Psoas muscle (tissue), 8 donors: ENCODE data around the gene OR10G7. TPM values are rescaled to one million over a fixed set of nuclear protein-coding genes. Genes with fewer than 3 reads are reported as not detected.

Source experiments
- ATAC-seq, 4 donors: fragments of 200-7000 bp; cut with Tn5 transposase; one replicate each; pipeline ENCODE4 v1.9.1; 2020; ENCODE audit warnings: moderate library complexity in 3 of 4, mild to moderate bottlenecking in 2 of 4
- DNase-seq, 2 donors: peaks; one replicate each; pipeline ENCODE4 v3.0.0-alpha.2; 2020
- H3K27ac ChIP-seq: fragments of 200-600 bp; one replicate; pipeline ENCODE4 v1.8.0; 2022
- H3K27me3 ChIP-seq, 3 donors: fragments of 200-600 bp in 1 of 3; one replicate each; pipeline versions ENCODE4 v1.6.1 to v1.8.0; 2013 to 2022; ENCODE audit warnings: low read length in 2 of 3, mild to moderate bottlenecking in 2 of 3, moderate library complexity in 1 of 3; ENCODE audit not compliant: insufficient read depth in 3 of 3
- H3K36me3 ChIP-seq, 2 donors: fragments of 200-600 bp in 1 of 2; one replicate each; pipeline versions ENCODE4 v1.6.1 to v1.8.0; 2013 to 2022; ENCODE audit warnings: low read depth in 1 of 2, mild to moderate bottlenecking in 1 of 2, moderate library complexity in 1 of 2; ENCODE audit not compliant: insufficient read depth in 1 of 2
- H3K4me1 ChIP-seq: fragments of 200-600 bp; one replicate; pipeline ENCODE4 v1.8.0; 2022
- H3K4me3 ChIP-seq: fragments of 200-600 bp; one replicate; pipeline ENCODE4 v1.8.0; 2022; ENCODE audit warnings: mild to moderate bottlenecking
- H3K9me3 ChIP-seq: fragments of 200-600 bp; one replicate; pipeline ENCODE4 v1.8.0; 2022
- WGBS, 3 donors: extraction: QIAGEN DNeasy Blood & Tissue Kit; methylation state at CpG; one replicate each; pipeline versions ENCODE4 v1.1.6 to v1.1.7; 2013; 5-methylcytosine and 5-hydroxymethylcytosine counted together
- intact Hi-C, 2 donors: fragments of 100-400 bp; cut with DNase I; formaldehyde crosslinking; loops; one replicate each; pipeline versions ENCODE4 v1.11.0 to v1.14.2; 2022
- polyA plus RNA-seq, 3 donors: library from polyadenylated mRNA; stranded (reverse); fragments of 200-250 nt; gene quantifications; one replicate each; pipeline ENCODE4 v1.2.3, GENCODE V29; 2013
- total RNA-seq, 4 donors: library from RNA; stranded (reverse); fragmentation: NEBNext Ultra II Directional in 2 of 4; extraction: Animal tissue kit (Norgen Biotek cat#: 25700) in 2 of 4; gene quantifications; one replicate each; pipeline versions ENCODE4 v1.2.1 to v1.2.4, GENCODE V29; 2021 to 2023
- TF ChIP-seq, protein P1 (sequence below): fragments of 200-600 bp; IDR thresholded peaks from one replicate; pipeline ENCODE4 v1.8.0; 2022; ENCODE audit warnings: antibody characterized with exemption
- donor health status: healthy with polysubstance abuse.
- donor health status: DM: no; HTN: no; CAD: no; lungs with moderate emphysema.
- donor health status: Bipolar disorder and iron deficiency.
- donor health status: healthy.
- donor health status: DM: yes; HTN: yes; CAD: no.
- donor health status: DM: no; HTN: no; CAD: no.
- donor health status: DM: no; HTN: no; CAD: no.
- donor health status: DM: yes; HTN: yes; CAD: no.

The OR10G7 gene
- total and polyA plus RNA-seq, 7 donors, result not detected

DNA sequence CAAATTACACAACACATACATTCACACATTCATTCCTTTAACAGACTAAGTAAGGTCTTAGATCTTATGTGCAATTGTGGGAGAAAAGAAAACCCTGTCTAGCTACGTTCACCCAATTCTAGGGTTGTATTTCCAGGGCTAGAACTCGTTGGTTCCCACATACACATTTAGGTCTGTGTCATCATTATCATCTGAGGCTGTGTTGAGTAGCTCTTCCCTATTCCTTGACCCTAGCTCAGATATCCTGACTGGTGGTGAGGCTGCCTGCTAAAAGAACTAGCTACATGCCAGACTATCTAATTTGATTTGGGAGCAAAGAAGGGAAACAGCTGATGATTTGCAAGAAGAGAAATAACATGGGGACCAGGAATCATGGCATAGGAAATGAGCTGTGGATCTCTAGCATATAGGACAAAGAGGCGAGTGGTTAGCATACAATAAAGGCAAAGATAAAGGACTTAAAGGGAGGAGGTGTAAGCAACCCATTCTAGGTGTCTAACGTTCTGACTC, 27.5 kb upstream of the OR10G7 start:
- TF ChIP-seq, protein P1, sequence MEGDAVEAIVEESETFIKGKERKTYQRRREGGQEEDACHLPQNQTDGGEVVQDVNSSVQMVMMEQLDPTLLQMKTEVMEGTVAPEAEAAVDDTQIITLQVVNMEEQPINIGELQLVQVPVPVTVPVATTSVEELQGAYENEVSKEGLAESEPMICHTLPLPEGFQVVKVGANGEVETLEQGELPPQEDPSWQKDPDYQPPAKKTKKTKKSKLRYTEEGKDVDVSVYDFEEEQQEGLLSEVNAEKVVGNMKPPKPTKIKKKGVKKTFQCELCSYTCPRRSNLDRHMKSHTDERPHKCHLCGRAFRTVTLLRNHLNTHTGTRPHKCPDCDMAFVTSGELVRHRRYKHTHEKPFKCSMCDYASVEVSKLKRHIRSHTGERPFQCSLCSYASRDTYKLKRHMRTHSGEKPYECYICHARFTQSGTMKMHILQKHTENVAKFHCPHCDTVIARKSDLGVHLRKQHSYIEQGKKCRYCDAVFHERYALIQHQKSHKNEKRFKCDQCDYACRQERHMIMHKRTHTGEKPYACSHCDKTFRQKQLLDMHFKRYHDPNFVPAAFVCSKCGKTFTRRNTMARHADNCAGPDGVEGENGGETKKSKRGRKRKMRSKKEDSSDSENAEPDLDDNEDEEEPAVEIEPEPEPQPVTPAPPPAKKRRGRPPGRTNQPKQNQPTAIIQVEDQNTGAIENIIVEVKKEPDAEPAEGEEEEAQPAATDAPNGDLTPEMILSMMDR, result no peak
- peaks cover 0 to 25% (median 0%) of the 10 kb centered on the region in 3 donors for H3K27me3 ChIP-seq
- no peak overlapping the region for H3K4me3 ChIP-seq
- DNase-seq (no peak), ATAC-seq (no peak)
- H3K27ac ChIP-seq, result no peak overlapping the region
- H3K9me3 ChIP-seq, result no peaks in the 10 kb centered on the region
- intact Hi-C loops, result no loop called here
- WGBS, 3 donors, result 65 to 77% (median 70%) methylated on average over 4 of the region's 4 CpGs
- H3K36me3 ChIP-seq, result no peaks in the 10 kb centered on the region
- no peaks in the 10 kb centered on the region for H3K4me1 ChIP-seq

DNA sequence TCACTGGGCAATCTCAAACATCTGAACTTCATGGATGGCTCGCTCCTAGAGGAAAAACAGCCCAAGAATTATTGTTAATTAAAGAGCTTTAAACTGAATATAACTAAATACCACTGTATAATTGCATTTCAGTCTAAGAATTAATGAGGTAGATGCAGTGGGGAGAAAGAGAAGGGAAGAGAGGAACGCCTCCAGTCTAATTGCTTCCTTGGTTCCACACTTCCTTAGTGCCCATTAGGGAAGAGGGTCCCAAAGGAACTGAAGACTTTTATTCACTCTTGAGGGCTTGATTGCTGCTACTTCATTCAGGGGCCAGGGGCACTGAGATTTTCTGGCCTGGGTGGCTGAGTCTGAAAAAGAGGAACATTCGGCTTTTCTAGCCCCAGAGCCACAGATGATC, 11.8 kb upstream of the OR10G7 start:
- no peaks in the 10 kb centered on the region for H3K27me3 ChIP-seq
- H3K36me3 ChIP-seq, result no peaks in the 10 kb centered on the region
- no peaks in the 10 kb centered on the region for H3K4me1 ChIP-seq
- 90 to 95% (median 91%) methylated on average over 3 of the region's 3 CpGs for WGBS, 3 donors
- ATAC-seq (no peak), DNase-seq (no peak)
- no peak overlapping the region for H3K4me3 ChIP-seq
- intact Hi-C loops, result no loop called here
- H3K9me3 ChIP-seq, result no peaks in the 10 kb centered on the region
- TF ChIP-seq, protein P1, result no peak
- H3K27ac ChIP-seq, result no peak overlapping the region

DNA sequence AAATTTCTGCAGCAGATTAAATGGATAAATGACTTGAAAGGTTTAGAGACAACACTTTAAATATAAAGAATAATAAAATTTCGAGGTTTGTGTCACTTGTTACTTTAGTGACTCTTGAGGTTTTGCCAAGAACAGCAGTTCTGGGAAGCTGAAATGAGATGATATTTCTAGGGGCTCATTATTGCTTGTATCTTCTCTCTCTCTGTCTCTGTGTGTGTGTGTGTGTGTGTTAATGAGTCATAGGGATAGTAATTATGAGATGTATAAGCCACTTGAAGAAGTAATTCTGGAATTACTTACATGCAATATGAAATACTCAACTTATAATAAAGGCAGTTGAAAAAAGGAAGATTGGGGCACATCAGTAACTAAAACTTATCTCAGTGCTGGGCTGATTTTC, 9.6 kb upstream of the OR10G7 start:
- WGBS, 3 donors, result 58 to 69% (median 68%) methylated on average over 1 of the region's 1 CpG
- Histone ChIP-seq H3K4me1 (no peaks in the 10 kb centered on the region), H3K4me3 (no peak overlapping the region), H3K27me3 (no peaks in the 10 kb centered on the region), H3K9me3 (no peaks in the 10 kb centered on the region), H3K36me3 (no peaks in the 10 kb centered on the region), H3K27ac (no peak overlapping the region)
- TF ChIP-seq, protein P1, result no peak
- no peak for DNase-seq
- intact Hi-C loops, result no loop called here
- no peak for ATAC-seq

DNA sequence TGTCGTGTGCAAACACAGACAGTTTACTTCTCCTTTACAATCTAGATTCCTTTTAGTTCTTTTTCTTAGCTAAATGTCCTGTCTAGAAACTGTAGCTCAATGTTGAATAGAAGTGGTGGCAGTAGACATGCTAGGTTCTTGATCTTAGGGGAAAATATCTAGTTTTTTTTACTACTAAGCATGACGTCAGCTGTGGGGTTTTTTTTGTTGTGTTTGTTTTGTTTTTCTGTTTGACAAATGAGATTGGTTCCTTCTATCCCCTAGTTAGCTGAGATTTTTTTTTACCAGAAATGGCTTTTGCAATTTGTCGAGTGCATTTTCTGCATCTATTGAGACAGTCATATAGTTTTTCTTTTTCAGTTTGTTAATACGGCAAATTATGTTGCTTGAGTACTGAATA, 2.3 kb upstream of the OR10G7 start:
- H3K9me3 ChIP-seq, result no peaks in the 10 kb centered on the region
- H3K4me3 ChIP-seq, result no peak overlapping the region
- WGBS, 3 donors, result 77 to 79% (median 78%) methylated on average over 4 of the region's 4 CpGs
- no peak for ATAC-seq
- H3K4me1 ChIP-seq, result no peaks in the 10 kb centered on the region
- no peak overlapping the region for H3K27ac ChIP-seq
- intact Hi-C loops, result no loop called here
- TF ChIP-seq, protein P1, result no peak
- H3K27me3 ChIP-seq, result no peaks in the 10 kb centered on the region
- no peak for DNase-seq
- H3K36me3 ChIP-seq, result no peaks in the 10 kb centered on the region

DNA sequence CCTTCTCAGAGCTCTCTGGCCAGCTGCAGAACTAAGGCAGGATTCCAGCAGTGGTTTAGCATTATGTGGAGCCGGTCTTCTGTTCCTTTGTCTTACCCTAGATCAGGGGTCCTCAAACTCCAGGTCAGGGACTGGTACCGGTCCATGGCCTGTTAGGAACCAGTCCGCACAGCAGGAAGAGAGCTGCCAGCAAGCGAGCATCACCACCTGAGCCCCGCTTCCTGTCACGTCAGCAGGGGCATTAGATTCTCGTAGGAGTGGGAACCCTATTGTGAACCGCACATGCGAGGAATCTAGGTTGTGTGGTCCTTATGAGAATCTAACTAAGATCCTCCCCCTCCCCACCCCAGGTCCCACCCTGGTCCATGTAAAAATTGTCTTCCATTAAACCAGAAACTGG, 1.6 kb downstream of the OR10G7 start:
- H3K36me3 ChIP-seq, result no peaks in the 10 kb centered on the region
- DNase-seq (no peak), ATAC-seq (no peak)
- H3K4me3 ChIP-seq, result no peak overlapping the region
- H3K27me3 ChIP-seq, result no peaks in the 10 kb centered on the region
- no peak overlapping the region for H3K27ac ChIP-seq
- WGBS, 3 donors, result 78 to 83% (median 80%) methylated on average over 9 of the region's 9 CpGs
- H3K4me1 ChIP-seq, result no peaks in the 10 kb centered on the region
- TF ChIP-seq, protein P1, result no peak
- intact Hi-C loops, result no loop called here
- H3K9me3 ChIP-seq, result no peaks in the 10 kb centered on the region
